ENCODE data around the gene SAMD4B. TPM values are rescaled to one million over a fixed set of nuclear protein-coding genes. Genes with fewer than 3 reads are reported as not detected.
A peak's percentile ranks its signal among the peaks of the same experiment; 100 is the strongest.

The SAMD4B gene
- total RNA-seq, 1 donor, result 85.0 TPM

DNA sequence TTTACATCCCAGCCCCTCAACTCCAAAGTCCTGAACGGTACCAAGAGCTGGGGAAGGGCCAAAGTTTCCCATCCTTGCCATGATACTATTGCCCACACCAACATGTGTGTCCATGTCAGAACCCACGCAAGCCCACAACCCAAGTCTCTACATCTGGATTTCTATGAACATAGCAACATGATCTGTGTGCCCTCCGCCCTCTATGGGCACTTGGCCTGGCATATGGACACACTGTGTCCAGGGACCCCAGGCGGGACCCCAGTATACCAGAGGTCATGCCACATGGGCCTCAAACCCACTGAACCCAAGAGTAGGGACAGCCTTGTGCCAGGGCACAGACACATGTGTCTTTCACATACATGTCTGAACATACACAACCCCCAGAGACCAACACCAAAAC, 23.5 kb upstream of the SAMD4B start:
- Histone ChIP-seq H3K79me2 (ENCODE audit: insufficient read depth, low read length) (no peaks in the 10 kb centered on the region), H2AFZ (ENCODE audit: low read length) (no peak overlapping the region), H3K27ac (ENCODE audit: low read depth, low read length) (no peak overlapping the region), H3K4me3 (ENCODE audit: insufficient read depth, low read length) (no peak overlapping the region), H3K4me2 (ENCODE audit: insufficient read depth, low read length) (no peak overlapping the region), H3K27me3 (ENCODE audit: insufficient read depth, low read length) (peaks cover 19% of the 10 kb centered on the region), H3K36me3 (ENCODE audit: insufficient read depth, low read length) (no peaks in the 10 kb centered on the region), H3K4me1 (ENCODE audit: insufficient read depth, low read length) (no peaks in the 10 kb centered on the region), H3K9me3 (ENCODE audit: low read depth, low read length) (no peaks in the 10 kb centered on the region), H4K20me1 (ENCODE audit: insufficient read depth, low read length) (no peaks in the 10 kb centered on the region)
- TF ChIP-seq, protein P1, sequence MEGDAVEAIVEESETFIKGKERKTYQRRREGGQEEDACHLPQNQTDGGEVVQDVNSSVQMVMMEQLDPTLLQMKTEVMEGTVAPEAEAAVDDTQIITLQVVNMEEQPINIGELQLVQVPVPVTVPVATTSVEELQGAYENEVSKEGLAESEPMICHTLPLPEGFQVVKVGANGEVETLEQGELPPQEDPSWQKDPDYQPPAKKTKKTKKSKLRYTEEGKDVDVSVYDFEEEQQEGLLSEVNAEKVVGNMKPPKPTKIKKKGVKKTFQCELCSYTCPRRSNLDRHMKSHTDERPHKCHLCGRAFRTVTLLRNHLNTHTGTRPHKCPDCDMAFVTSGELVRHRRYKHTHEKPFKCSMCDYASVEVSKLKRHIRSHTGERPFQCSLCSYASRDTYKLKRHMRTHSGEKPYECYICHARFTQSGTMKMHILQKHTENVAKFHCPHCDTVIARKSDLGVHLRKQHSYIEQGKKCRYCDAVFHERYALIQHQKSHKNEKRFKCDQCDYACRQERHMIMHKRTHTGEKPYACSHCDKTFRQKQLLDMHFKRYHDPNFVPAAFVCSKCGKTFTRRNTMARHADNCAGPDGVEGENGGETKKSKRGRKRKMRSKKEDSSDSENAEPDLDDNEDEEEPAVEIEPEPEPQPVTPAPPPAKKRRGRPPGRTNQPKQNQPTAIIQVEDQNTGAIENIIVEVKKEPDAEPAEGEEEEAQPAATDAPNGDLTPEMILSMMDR (IDR thresholded peaks at IDR 0.05; ENCODE audit: extremely low read depth, low read depth, low read length), result no peak
- no peak for DNase-seq (ENCODE audit: insufficient read length, low spot score, missing footprints)

DNA sequence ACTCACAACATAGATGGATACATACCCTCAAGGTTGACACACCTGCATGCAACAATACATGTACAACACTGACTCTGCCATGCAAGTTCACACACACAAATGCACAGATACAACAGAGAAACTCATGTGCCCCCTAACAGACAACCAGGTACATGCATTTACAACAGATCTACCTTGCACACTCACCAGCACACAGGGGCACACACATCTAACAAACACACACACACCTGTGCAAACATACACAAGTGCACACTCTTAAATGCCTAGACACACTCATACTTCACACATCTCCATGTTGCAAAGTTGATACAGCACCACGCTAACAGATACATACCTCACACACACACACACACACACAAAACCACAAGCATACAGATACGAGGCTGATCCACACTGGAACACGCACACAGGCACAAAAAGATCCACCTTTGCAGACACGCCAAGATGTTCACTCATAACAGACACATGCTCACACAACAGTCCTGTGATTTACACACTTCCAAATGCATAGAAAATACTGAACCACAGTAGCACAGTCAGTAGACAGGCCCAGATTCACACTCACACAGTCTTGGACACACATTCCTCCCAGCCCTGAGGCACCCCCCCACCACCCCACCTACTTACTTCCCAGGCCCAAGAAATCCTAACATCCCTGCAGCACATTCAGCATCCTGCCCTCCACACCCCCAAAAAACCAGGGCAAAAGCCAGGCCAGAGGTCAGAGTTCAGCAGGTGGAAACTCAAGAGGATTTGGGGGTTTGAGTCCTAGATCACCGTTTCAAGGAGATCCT, 22.9 kb upstream of the SAMD4B start:
- peaks cover 19% of the 10 kb centered on the region for H3K27me3 ChIP-seq (ENCODE audit: insufficient read depth, low read length)
- no peaks in the 10 kb centered on the region for H3K79me2 ChIP-seq (ENCODE audit: insufficient read depth, low read length)
- no peak overlapping the region for H3K4me3 ChIP-seq (ENCODE audit: insufficient read depth, low read length)
- H3K27ac ChIP-seq (ENCODE audit: low read depth, low read length), result no peak overlapping the region
- TF ChIP-seq, protein P1 (IDR thresholded peaks at IDR 0.05; ENCODE audit: extremely low read depth, low read depth, low read length), result no peak
- no peak overlapping the region for H2AFZ ChIP-seq (ENCODE audit: low read length)
- no peaks in the 10 kb centered on the region for H4K20me1 ChIP-seq (ENCODE audit: insufficient read depth, low read length)
- no peaks in the 10 kb centered on the region for H3K36me3 ChIP-seq (ENCODE audit: insufficient read depth, low read length)
- no peaks in the 10 kb centered on the region for H3K9me3 ChIP-seq (ENCODE audit: low read depth, low read length)
- peak; percentile 85 for DNase-seq (ENCODE audit: insufficient read length, low spot score, missing footprints)
- H3K4me1 ChIP-seq (ENCODE audit: insufficient read depth, low read length), result no peaks in the 10 kb centered on the region
- no peak overlapping the region for H3K4me2 ChIP-seq (ENCODE audit: insufficient read depth, low read length)

DNA sequence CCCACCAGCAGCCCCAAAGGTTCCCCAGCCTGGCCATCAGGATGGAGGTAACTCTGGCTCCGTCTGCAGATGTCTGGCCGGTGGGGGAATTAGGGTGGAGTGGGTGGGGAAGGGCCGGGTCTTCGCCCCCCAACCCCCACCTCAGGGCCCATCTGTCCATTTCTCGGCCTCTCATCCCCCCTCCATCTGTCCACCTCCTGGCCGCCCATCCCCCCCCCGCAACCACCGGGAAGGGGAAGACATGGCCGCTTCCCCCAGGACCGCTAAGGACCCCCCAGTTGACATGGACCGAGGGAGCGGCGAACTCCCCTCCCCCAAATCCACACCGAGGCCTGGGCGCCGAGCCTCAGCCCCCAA, 22.4 kb upstream of the SAMD4B start:
- Histone ChIP-seq H2AFZ (ENCODE audit: low read length) (no peak overlapping the region), H3K27ac (ENCODE audit: low read depth, low read length) (no peak overlapping the region), H3K4me2 (ENCODE audit: insufficient read depth, low read length) (peak overlapping the region; percentile 65), H3K9me3 (ENCODE audit: low read depth, low read length) (no peaks in the 10 kb centered on the region), H3K79me2 (ENCODE audit: insufficient read depth, low read length) (no peaks in the 10 kb centered on the region), H3K36me3 (ENCODE audit: insufficient read depth, low read length) (no peaks in the 10 kb centered on the region), H3K27me3 (ENCODE audit: insufficient read depth, low read length) (peaks cover 19% of the 10 kb centered on the region), H3K4me3 (ENCODE audit: insufficient read depth, low read length) (peak overlapping the region; percentile 64), H3K4me1 (ENCODE audit: insufficient read depth, low read length) (no peaks in the 10 kb centered on the region), H4K20me1 (ENCODE audit: insufficient read depth, low read length) (no peaks in the 10 kb centered on the region)
- DNase-seq (ENCODE audit: insufficient read length, low spot score, missing footprints), result peak; percentile 66
- TF ChIP-seq, protein P1 (IDR thresholded peaks at IDR 0.05; ENCODE audit: extremely low read depth, low read depth, low read length), result no peak

DNA sequence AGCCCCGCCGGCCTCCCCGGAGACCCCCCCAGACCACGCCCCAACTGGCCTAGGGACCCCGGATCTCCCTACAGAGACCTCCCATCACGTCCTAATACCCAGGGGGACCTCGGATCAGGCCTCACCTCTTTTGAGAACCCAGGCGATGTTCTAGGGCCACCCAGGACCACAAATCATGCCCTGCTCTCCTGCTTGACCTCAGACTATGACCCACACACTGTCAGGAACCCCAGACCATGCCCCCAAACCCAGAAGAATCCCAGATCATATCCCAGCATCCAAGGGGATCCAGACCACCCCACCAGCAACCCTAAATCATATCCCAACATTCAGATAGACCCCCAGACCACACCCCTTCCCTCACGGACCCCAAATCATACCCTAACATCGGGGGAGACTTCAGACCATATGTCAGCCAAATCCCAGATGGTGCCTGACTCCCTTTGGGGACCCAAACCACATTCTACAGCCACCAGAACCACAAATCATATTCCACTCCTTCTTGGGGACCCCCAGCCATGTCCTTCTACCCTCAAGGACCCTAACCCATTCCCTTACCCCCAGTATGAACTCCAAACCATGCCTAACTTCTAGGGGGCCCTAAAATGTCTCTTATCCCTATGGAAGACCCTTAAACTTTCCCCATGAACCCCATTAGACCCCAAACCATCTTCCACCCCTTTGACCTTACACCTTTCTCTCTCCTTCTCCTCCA, 20.9 kb upstream of the SAMD4B start:
- no peak overlapping the region for H3K4me2 ChIP-seq (ENCODE audit: insufficient read depth, low read length)
- no peaks in the 10 kb centered on the region for H3K36me3 ChIP-seq (ENCODE audit: insufficient read depth, low read length)
- H3K79me2 ChIP-seq (ENCODE audit: insufficient read depth, low read length), result no peaks in the 10 kb centered on the region
- no peak overlapping the region for H2AFZ ChIP-seq (ENCODE audit: low read length)
- H3K27me3 ChIP-seq (ENCODE audit: insufficient read depth, low read length), result peaks cover 19% of the 10 kb centered on the region
- no peak overlapping the region for H3K4me3 ChIP-seq (ENCODE audit: insufficient read depth, low read length)
- no peaks in the 10 kb centered on the region for H3K9me3 ChIP-seq (ENCODE audit: low read depth, low read length)
- TF ChIP-seq, protein P1 (IDR thresholded peaks at IDR 0.05; ENCODE audit: extremely low read depth, low read depth, low read length), result no peak
- no peak overlapping the region for H3K27ac ChIP-seq (ENCODE audit: low read depth, low read length)
- H4K20me1 ChIP-seq (ENCODE audit: insufficient read depth, low read length), result no peaks in the 10 kb centered on the region
- no peak for DNase-seq (ENCODE audit: insufficient read length, low spot score, missing footprints)
- no peaks in the 10 kb centered on the region for H3K4me1 ChIP-seq (ENCODE audit: insufficient read depth, low read length)

Measured in osteoblast (primary cell).